SK-N-MC (cell line): Measurements from ENCODE around the gene ST6GALNAC5.
"Not testable (repeated sequence)": the region's sequence is repeated elsewhere in the genome, so short reads cannot be mapped to it uniquely, and the experiment has no call there.

Source experiments
- DNase-seq: peaks from one replicate; pipeline ENCODE4 v3.0.0-alpha.2; 2011; ENCODE audit warnings: low read depth, low spot score
- H3K27ac ChIP-seq: fragments of 200-600 bp; sonication (generic); 2 replicates; pipeline ENCODE4 v1.5.1; 2016; ENCODE audit warnings: mixed run types
- H3K36me3 ChIP-seq: fragments of 200-600 bp; sonication (generic); 2 replicates; pipeline ENCODE4 v1.6.1; 2017; ENCODE audit warnings: antibody characterized with exemption, low read length, mixed read lengths; ENCODE audit not compliant: insufficient read depth
- H3K4me3 ChIP-seq: fragments of 200-600 bp; sonication (generic); 2 replicates; pipeline ENCODE4 v1.5.1; 2016
- H3K9ac ChIP-seq: fragments of 200-600 bp; sonication (generic); 2 replicates; pipeline ENCODE4 v1.8.0; 2017; ENCODE audit warnings: mixed run types, mixed read lengths; ENCODE audit not compliant: insufficient read length
- H3K9me3 ChIP-seq: fragments of 200-600 bp; sonication (generic); 2 replicates; pipeline ENCODE4 v1.6.1; 2017; ENCODE audit warnings: low read depth, mild to moderate bottlenecking, antibody characterized with exemption, low read length, moderate library complexity, mixed read lengths
- EZH2 ChIP-seq: fragments of 200-600 bp; sonication (generic); IDR thresholded peaks from one replicate; pipeline ENCODE4 v1.6.1; 2017; ENCODE audit warnings: antibody characterized with exemption
- FOXP2 ChIP-seq: optimal IDR thresholded peaks from 2 replicates; pipeline ENCODE3; 2011; ENCODE audit warnings: mild to moderate bottlenecking, moderate library complexity; ENCODE audit not compliant: insufficient read depth; ENCODE audit errors: extremely low read length, control extremely low read depth
- POLR2AphosphoS5 ChIP-seq: IDR thresholded peaks from 2 replicates; pipeline ENCODE4 v1.6.1; 2012; ENCODE audit warnings: mild to moderate bottlenecking, low read depth, low read length, borderline replicate concordance

ST6GALNAC5 gene

GRCh38 chr1:76871355-76871974 lies 4.2 kb downstream of the ST6GALNAC5 start:
- no peak for TF ChIP-seq FOXP2
- TF ChIP-seq EZH2 = no peak
- no peak for TF ChIP-seq POLR2AphosphoS5
- Histone ChIP-seq H3K9ac (no peak overlapping the region), H3K27ac (no peak overlapping the region), H3K36me3 (no peaks in the 10 kb centered on the region), H3K4me3 (no peak overlapping the region), H3K9me3 (no peaks in the 10 kb centered on the region)
- no peak for DNase-seq

- DNase-seq = no peak
- no peak overlapping the region for H3K9ac ChIP-seq
- no peaks in the 10 kb centered on the region for H3K9me3 ChIP-seq
- no peak overlapping the region for H3K4me3 ChIP-seq
- H3K36me3 ChIP-seq = no peaks in the 10 kb centered on the region
- H3K27ac ChIP-seq = no peak overlapping the region
- TF ChIP-seq FOXP2 (no peak), POLR2AphosphoS5 (no peak), EZH2 (no peak)
Measured at GRCh38 chr1:76872944-76873343, 5.7 kb downstream of the ST6GALNAC5 start.

- no peak overlapping the region for H3K9ac ChIP-seq
- no peak for TF ChIP-seq EZH2
- H3K27ac ChIP-seq = no peak overlapping the region
- no peaks in the 10 kb centered on the region for H3K9me3 ChIP-seq
- H3K4me3 ChIP-seq = no peak overlapping the region
- no peaks in the 10 kb centered on the region for H3K36me3 ChIP-seq
- DNase-seq = no peak
Measured at GRCh38 chr1:76876655-76877395, 9.5 kb downstream of the ST6GALNAC5 start.

- not testable (repeated sequence) for H3K4me3 ChIP-seq, H3K9ac ChIP-seq, H3K27ac ChIP-seq, DNase-seq, H3K36me3 ChIP-seq, H3K9me3 ChIP-seq
Measured at GRCh38 chr1:76879014-76879413, 11.7 kb downstream of the ST6GALNAC5 start.

GRCh38 chr1:76881762-76882161 lies 14.5 kb downstream of the ST6GALNAC5 start:
- Histone ChIP-seq H3K4me3 (no peak overlapping the region), H3K9me3 (no peaks in the 10 kb centered on the region), H3K36me3 (no peaks in the 10 kb centered on the region), H3K9ac (no peak overlapping the region), H3K27ac (peak overlapping the region; percentile 44; the same call in 1 of the 2 replicates)
- DNase-seq = no peak
- TF ChIP-seq FOXP2 (no peak), EZH2 (no peak), POLR2AphosphoS5 (no peak)

- Histone ChIP-seq H3K9me3 (no peaks in the 10 kb centered on the region), H3K4me3 (peak overlapping the region; percentile 20; the same call in 1 of the 2 replicates), H3K36me3 (no peaks in the 10 kb centered on the region), H3K27ac (peak overlapping the region; percentile 63), H3K9ac (peak overlapping the region; percentile 22)
- no peak for DNase-seq
- no peak for TF ChIP-seq POLR2AphosphoS5
- TF ChIP-seq FOXP2 = no peak
- no peak for TF ChIP-seq EZH2
Measured at GRCh38 chr1:76891931-76892622, 24.8 kb downstream of the ST6GALNAC5 start.

GRCh38 chr1:76892675-76893074 lies 25.4 kb downstream of the ST6GALNAC5 start:
- DNase-seq = no peak
- Histone ChIP-seq H3K4me3 (no peak overlapping the region), H3K9me3 (no peaks in the 10 kb centered on the region), H3K36me3 (no peaks in the 10 kb centered on the region), H3K9ac (no peak overlapping the region), H3K27ac (no peak overlapping the region)
- no peak for TF ChIP-seq FOXP2
- TF ChIP-seq EZH2 = no peak
- no peak for TF ChIP-seq POLR2AphosphoS5

GRCh38 chr1:76901158-76901767 lies 34.0 kb downstream of the ST6GALNAC5 start:
- no peaks in the 10 kb centered on the region for H3K36me3 ChIP-seq
- TF ChIP-seq EZH2 = no peak
- no peak for TF ChIP-seq FOXP2
- TF ChIP-seq POLR2AphosphoS5 = no peak
- DNase-seq = no peak
- H3K9me3 ChIP-seq = no peaks in the 10 kb centered on the region
- H3K4me3 ChIP-seq = no peak overlapping the region
- no peak overlapping the region for H3K9ac ChIP-seq
- H3K27ac ChIP-seq = no peak overlapping the region
